Neural cell (in vitro differentiated cells): ENCODE measurements around the gene AIP. TPM values are rescaled to one million over a fixed set of nuclear protein-coding genes. Genes with fewer than 3 reads are reported as not detected.
A peak's percentile ranks its signal among the peaks of the same experiment; 100 is the strongest.

Experiments used
- H2AFZ ChIP-seq: fragments of 200-600, 300-800 bp; sonication (generic), shearing (Covaris generic); 2 replicates; pipeline ENCODE4 v1.6.0; 2014; ENCODE audit warnings: low read depth, mild to moderate bottlenecking, antibody characterized with exemption, low read length, moderate library complexity
- H3F3A ChIP-seq: fragments of 200-600 bp; shearing (Covaris generic); 2 replicates; pipeline ENCODE4 v1.6.1; 2016; ENCODE audit warnings: mild to moderate bottlenecking, moderate library complexity, mixed read lengths, antibody characterized with exemption, low read length; ENCODE audit not compliant: insufficient read depth, poor library complexity, severe bottlenecking
- H3K27ac ChIP-seq: fragments of 200-600, 300-800 bp; sonication (generic), shearing (Covaris generic); 2 replicates; pipeline ENCODE4 v1.5.1; 2014; ENCODE audit warnings: mild to moderate bottlenecking, low read length, moderate library complexity
- H3K27me3 ChIP-seq: fragments of 300-800, 200-600 bp; sonication (generic), shearing (Covaris generic); 2 replicates; pipeline ENCODE4 v1.6.0; 2014; ENCODE audit warnings: mild to moderate bottlenecking, low read depth, low read length, moderate library complexity; ENCODE audit not compliant: insufficient read depth
- H3K36me3 ChIP-seq: fragments of 300-800, 200-600 bp; sonication (generic), shearing (Covaris generic); 2 replicates; pipeline ENCODE4 v1.5.1; 2014; ENCODE audit warnings: mild to moderate bottlenecking, antibody characterized with exemption, low read length, moderate library complexity; ENCODE audit not compliant: insufficient read depth
- H3K4me2 ChIP-seq: fragments of 300-800, 200-600 bp; sonication (generic), shearing (Covaris generic); 2 replicates; pipeline ENCODE4 v1.6.0; 2014; ENCODE audit warnings: mild to moderate bottlenecking, low read length
- H3K4me3 ChIP-seq: fragments of 300-800, 200-600 bp; sonication (generic), shearing (Covaris generic); 2 replicates; pipeline ENCODE4 v1.5.1; 2014; ENCODE audit warnings: mild to moderate bottlenecking, low read length, moderate library complexity
- H3K79me2 ChIP-seq: fragments of 200-600 bp; shearing (Covaris generic); replicated peaks from 2 replicates; pipeline ENCODE4 v1.6.0; 2014; ENCODE audit warnings: mild to moderate bottlenecking, low read length, moderate library complexity; ENCODE audit not compliant: insufficient read depth
- H3K9ac ChIP-seq: fragments of 300-800, 200-600 bp; sonication (generic), shearing (Covaris generic); 2 replicates; pipeline ENCODE4 v1.6.1; 2016; ENCODE audit warnings: mild to moderate bottlenecking, low read length, mixed read lengths
- H3K9me2 ChIP-seq: fragments of 200-600 bp; shearing (Covaris generic); 2 replicates; pipeline ENCODE4 v1.6.1; 2016; ENCODE audit warnings: mild to moderate bottlenecking, low read length, mixed read lengths; ENCODE audit not compliant: insufficient read depth
- H3K9me3 ChIP-seq: fragments of 200-600, 300-800 bp; sonication (generic), shearing (Covaris generic); 2 replicates; pipeline ENCODE4 v1.6.1; 2016; ENCODE audit warnings: mild to moderate bottlenecking, mixed run types, low read length, moderate library complexity, mixed read lengths
- H4K20me1 ChIP-seq: fragments of 200-600 bp; shearing (Covaris generic); 2 replicates; pipeline ENCODE4 v1.6.1; 2016; ENCODE audit warnings: mild to moderate bottlenecking, mixed run types; ENCODE audit not compliant: insufficient read depth
- EP300 ChIP-seq: fragments of 450-650 bp; conservative IDR thresholded peaks from 2 replicates; pipeline ENCODE4 v1.6.1; 2014; ENCODE audit warnings: antibody characterized with exemption, mild to moderate bottlenecking, moderate library complexity; ENCODE audit not compliant: poor library complexity, severe bottlenecking
- EZH2 ChIP-seq: fragments of 200-600, 300-800 bp; shearing (Covaris generic), sonication (generic); IDR thresholded peaks from 2 replicates; pipeline ENCODE4 v1.6.1; 2014; ENCODE audit warnings: antibody characterized with exemption, low read length, borderline replicate concordance, mild to moderate bottlenecking; ENCODE audit not compliant: insufficient read depth, poor library complexity, severe bottlenecking
- MXI1 ChIP-seq: fragments of 450-650 bp; conservative IDR thresholded peaks from 2 replicates; pipeline ENCODE4 v1.6.1; 2014; ENCODE audit warnings: antibody characterized with exemption, mild to moderate bottlenecking; ENCODE audit not compliant: poor library complexity, severe bottlenecking
- POLR2AphosphoS5 ChIP-seq: IDR thresholded peaks from 2 replicates; pipeline ENCODE4 v1.6.1; 2012
- RAD21 ChIP-seq: fragments of 450-650 bp; conservative IDR thresholded peaks from 2 replicates; pipeline ENCODE4 v1.6.1; 2014; ENCODE audit warnings: antibody characterized with exemption, mild to moderate bottlenecking, moderate library complexity
- SMC3 ChIP-seq: fragments of 450-650 bp; conservative IDR thresholded peaks from 2 replicates; pipeline ENCODE4 v1.6.1; 2014; ENCODE audit warnings: antibody characterized with exemption, mild to moderate bottlenecking, moderate library complexity; ENCODE audit not compliant: poor library complexity
- TAF1 ChIP-seq: IDR thresholded peaks from 2 replicates; pipeline ENCODE4 v1.6.1; 2012; ENCODE audit warnings: low read depth
- polyA plus RNA-seq: library from polyadenylated mRNA; depleted of rRNA; stranded (reverse); fragments of >200 nt; gene quantifications from 2 replicates; pipeline ENCODE4 v1.2.3, GENCODE V29; 2014
- TF ChIP-seq, protein P1 (sequence below): fragments of 450-650 bp; IDR thresholded peaks from 2 replicates; pipeline ENCODE4 v1.5.1; 2014; ENCODE audit warnings: antibody characterized with exemption, mild to moderate bottlenecking, moderate library complexity; ENCODE audit not compliant: poor library complexity, severe bottlenecking
- TF ChIP-seq, protein P2 (sequence below): IDR thresholded peaks from 2 replicates; pipeline ENCODE4 v1.6.1; 2012; ENCODE audit warnings: borderline replicate concordance

Gene AIP
- polyA plus RNA-seq, 1 donor from 2014 or later = 83.9 TPM

- Histone ChIP-seq H3K9ac (no peak overlapping the region), H3K27me3 (no peaks in the 10 kb centered on the region), H4K20me1 (no peaks in the 10 kb centered on the region), H3K36me3 (no peaks in the 10 kb centered on the region), H3K9me2 (no peaks in the 10 kb centered on the region), H3F3A (no peaks in the 10 kb centered on the region), H3K27ac (no peak overlapping the region), H2AFZ (no peak overlapping the region), H3K4me2 (peak overlapping the region; percentile 88), H3K4me3 (peak overlapping the region; percentile 89), H3K9me3 (no peaks in the 10 kb centered on the region), H3K79me2 (peaks cover 15% of the 10 kb centered on the region)
- TF ChIP-seq SMC3 = no peak
- TF ChIP-seq EP300 = no peak
- TF ChIP-seq POLR2AphosphoS5 = no peak
- TF ChIP-seq RAD21 = no peak
- TF ChIP-seq TAF1 = no peak
- TF ChIP-seq, protein P1, sequence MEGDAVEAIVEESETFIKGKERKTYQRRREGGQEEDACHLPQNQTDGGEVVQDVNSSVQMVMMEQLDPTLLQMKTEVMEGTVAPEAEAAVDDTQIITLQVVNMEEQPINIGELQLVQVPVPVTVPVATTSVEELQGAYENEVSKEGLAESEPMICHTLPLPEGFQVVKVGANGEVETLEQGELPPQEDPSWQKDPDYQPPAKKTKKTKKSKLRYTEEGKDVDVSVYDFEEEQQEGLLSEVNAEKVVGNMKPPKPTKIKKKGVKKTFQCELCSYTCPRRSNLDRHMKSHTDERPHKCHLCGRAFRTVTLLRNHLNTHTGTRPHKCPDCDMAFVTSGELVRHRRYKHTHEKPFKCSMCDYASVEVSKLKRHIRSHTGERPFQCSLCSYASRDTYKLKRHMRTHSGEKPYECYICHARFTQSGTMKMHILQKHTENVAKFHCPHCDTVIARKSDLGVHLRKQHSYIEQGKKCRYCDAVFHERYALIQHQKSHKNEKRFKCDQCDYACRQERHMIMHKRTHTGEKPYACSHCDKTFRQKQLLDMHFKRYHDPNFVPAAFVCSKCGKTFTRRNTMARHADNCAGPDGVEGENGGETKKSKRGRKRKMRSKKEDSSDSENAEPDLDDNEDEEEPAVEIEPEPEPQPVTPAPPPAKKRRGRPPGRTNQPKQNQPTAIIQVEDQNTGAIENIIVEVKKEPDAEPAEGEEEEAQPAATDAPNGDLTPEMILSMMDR = no peak
- TF ChIP-seq MXI1 = no peak
- no peak for TF ChIP-seq EZH2
- TF ChIP-seq, protein P2, sequence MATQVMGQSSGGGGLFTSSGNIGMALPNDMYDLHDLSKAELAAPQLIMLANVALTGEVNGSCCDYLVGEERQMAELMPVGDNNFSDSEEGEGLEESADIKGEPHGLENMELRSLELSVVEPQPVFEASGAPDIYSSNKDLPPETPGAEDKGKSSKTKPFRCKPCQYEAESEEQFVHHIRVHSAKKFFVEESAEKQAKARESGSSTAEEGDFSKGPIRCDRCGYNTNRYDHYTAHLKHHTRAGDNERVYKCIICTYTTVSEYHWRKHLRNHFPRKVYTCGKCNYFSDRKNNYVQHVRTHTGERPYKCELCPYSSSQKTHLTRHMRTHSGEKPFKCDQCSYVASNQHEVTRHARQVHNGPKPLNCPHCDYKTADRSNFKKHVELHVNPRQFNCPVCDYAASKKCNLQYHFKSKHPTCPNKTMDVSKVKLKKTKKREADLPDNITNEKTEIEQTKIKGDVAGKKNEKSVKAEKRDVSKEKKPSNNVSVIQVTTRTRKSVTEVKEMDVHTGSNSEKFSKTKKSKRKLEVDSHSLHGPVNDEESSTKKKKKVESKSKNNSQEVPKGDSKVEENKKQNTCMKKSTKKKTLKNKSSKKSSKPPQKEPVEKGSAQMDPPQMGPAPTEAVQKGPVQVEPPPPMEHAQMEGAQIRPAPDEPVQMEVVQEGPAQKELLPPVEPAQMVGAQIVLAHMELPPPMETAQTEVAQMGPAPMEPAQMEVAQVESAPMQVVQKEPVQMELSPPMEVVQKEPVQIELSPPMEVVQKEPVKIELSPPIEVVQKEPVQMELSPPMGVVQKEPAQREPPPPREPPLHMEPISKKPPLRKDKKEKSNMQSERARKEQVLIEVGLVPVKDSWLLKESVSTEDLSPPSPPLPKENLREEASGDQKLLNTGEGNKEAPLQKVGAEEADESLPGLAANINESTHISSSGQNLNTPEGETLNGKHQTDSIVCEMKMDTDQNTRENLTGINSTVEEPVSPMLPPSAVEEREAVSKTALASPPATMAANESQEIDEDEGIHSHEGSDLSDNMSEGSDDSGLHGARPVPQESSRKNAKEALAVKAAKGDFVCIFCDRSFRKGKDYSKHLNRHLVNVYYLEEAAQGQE = no peak
Measured at GRCh38 chr11:67502328-67502979, 19.6 kb downstream of the AIP start.

DNA sequence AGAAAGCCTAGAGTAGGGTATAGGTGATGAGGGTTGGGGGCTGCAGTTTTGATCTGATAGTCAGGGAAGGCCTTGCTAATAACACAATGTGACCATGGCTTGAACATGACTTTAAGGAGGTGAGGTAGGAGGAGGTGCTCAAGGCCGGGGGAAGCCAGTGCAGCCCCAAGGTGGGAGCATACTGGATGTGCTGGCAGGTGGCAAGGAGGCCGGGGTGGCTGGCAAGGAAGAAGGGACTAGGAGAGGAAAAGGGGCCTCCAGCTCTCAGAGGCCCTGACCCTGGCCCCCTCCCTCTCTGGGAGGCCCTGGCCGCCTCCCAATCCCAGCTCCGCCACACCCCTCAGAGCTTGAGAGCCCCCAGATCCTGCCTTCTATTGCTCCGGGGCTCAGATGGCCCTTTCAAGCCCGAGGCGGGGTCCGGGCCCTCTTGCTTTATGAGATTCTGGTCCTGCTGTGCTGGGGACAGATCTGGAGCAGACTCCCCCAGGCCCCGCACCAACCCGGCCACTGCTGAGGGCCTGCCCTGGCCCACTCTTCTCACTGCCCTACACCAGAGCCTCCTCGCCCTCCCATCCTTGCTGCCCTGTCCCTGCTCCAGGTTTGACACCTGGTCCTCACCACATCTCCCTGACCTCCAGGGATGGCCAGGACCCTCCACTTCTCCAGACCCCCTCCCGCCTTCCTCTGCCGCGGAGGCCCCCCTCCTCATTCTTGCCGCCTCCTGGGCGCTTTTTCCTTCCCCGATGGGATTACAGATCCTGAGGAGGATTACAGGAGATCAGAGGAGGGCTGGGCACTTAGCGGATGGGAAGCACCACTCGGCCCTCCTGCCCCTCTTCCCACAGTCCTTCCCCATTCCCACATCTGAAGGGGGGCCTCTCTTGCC lies 20.5 kb downstream of the AIP start:
- peak overlapping the region; percentile 87 for H3K9ac ChIP-seq
- H3K27ac ChIP-seq = peak overlapping the region; percentile 60
- no peaks in the 10 kb centered on the region for H3K27me3 ChIP-seq
- H4K20me1 ChIP-seq = no peaks in the 10 kb centered on the region
- peaks cover 15% of the 10 kb centered on the region for H3K79me2 ChIP-seq
- no peaks in the 10 kb centered on the region for H3F3A ChIP-seq
- peak overlapping the region; percentile 89 for H3K4me3 ChIP-seq
- TF ChIP-seq SMC3 (no peak), TAF1 (no peak), RAD21 (no peak), EP300 (no peak), POLR2AphosphoS5 (no peak), EZH2 (no peak), MXI1 (no peak)
- TF ChIP-seq, protein P1 = no peak
- TF ChIP-seq, protein P2 = no peak
- H2AFZ ChIP-seq = no peak overlapping the region
- H3K9me3 ChIP-seq = no peaks in the 10 kb centered on the region
- no peaks in the 10 kb centered on the region for H3K36me3 ChIP-seq
- peak overlapping the region; percentile 88 for H3K4me2 ChIP-seq
- H3K9me2 ChIP-seq = no peaks in the 10 kb centered on the region
